ENCODE data around the gene METTL21C.

The METTL21C gene

GRCh38 chr13:102694937-102695336 lies at the start of gene METTL21C:
Gene METTL21C, minus strand, starts transcription at chr13:102695044. Its CDS starts 546 bp downstream, at chr13:102694498.
- FAIRE-seq = no peak
- no peak for TF ChIP-seq CTCF (IDR thresholded peaks at IDR 0.05; ENCODE audit: insufficient read depth, missing control alignments)
- no peak for DNase-seq (ENCODE audit: insufficient read length, low spot score)

GRCh38 chr13:102742506-102742905 lies 47.7 kb upstream of the METTL21C start:
- FAIRE-seq (no peak), DNase-seq (ENCODE audit: insufficient read length, low spot score) (no peak)
- TF ChIP-seq CTCF (IDR thresholded peaks at IDR 0.05; ENCODE audit: insufficient read depth, missing control alignments) = no peak

DNA sequence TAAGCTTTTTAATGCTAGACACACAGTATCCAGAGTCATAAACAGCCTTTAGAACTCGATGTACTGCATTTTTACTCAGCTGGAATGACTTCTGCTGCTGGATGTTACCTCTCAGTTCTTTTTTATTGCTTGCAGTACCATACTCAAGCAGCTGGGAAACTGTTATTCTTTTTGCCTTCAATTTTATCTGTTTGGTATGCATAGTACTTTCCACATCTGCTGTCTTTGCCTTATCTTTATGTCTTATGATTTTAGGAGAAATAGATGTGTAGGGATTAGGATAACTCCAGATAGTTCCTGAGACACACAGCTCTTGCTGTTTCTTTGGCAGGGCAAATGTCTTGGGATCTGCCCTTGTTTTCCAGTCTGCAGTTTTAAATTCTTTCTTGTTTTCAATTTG lies 47.3 kb upstream of the METTL21C start:
- DNase-seq (ENCODE audit: insufficient read length, low spot score) (no peak), FAIRE-seq (no peak)
- TF ChIP-seq CTCF (IDR thresholded peaks at IDR 0.05; ENCODE audit: insufficient read depth, missing control alignments) = no peak

DNA sequence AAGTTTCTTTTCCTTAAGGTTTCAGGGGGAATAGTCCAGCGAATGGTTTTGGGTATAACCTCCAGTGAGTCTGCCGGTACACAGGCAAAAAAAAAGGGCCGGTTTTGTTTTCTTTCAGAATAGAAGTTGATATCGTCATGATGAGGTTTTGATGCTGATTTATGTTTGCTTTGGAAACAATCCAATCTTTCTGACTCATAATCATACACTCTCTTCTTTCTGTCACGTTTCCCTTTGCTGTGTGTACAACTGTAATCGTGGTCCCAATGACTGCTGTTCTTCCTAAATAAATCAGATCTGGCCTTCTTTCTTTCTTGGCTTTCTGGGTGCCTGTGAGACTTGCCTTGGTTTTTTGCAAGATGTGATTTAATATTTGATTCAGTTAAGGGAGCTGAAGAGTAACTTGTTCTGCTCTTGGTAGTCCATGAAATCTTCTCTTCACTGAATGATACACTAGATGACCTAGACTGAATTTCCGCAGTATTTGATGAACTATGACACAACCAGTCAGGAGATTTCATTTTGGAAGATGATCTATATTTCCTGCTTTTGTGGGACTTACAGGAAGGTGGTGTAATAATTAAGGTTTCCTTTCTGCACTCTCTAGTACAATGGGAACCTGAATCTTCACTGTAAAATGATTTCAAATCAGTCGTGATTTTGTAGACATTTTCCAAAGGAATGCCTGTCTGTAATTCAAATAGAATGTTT lies 34.9 kb upstream of the METTL21C start:
- TF ChIP-seq CTCF (IDR thresholded peaks at IDR 0.05; ENCODE audit: insufficient read depth, missing control alignments) = no peak
- FAIRE-seq (no peak), DNase-seq (ENCODE audit: insufficient read length, low spot score) (no peak)

DNA sequence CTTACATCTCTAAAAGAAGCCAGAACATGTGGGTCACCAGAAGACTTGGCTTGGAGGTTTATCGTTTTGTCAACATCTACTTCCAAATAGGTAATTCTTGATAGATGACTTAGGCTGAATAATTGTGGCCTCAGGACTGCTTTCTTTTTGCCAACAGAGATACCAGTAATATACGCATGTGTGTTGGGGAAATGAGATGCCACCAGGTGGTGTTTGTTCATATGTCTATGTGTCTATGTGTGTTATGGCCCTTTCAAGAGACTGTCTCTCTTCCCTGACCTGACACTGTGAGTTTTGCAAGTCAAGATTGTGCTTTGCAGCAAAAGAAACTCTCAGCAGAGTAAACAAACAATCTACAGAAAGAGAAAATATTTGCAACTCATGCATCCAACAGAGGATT lies 31.6 kb upstream of the METTL21C start:
- FAIRE-seq = peak; percentile 44
- no peak for DNase-seq (ENCODE audit: insufficient read length, low spot score)
- no peak for TF ChIP-seq CTCF (IDR thresholded peaks at IDR 0.05; ENCODE audit: insufficient read depth, missing control alignments)

DNA sequence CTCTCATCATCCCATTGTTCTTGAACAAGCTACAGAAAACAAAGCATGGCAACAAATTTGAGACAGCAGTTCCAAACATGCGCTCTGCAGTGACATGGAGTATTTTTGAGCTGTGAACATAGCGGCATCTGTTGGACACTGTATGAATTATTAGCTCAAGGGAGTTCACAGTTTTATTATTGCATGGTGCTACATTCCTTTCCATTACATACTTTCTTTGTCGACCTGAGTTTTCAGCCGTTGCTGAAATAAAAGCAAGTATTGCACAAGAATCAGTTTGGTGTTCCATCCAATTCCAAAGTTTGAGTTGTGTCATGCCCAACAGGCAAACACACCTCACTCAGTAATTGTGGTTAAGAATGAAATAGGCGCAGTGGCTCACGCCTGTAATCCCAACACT lies 30.1 kb upstream of the METTL21C start:
- DNase-seq (ENCODE audit: insufficient read length, low spot score) (no peak), FAIRE-seq (no peak)
- peak; percentile 74 for TF ChIP-seq CTCF (IDR thresholded peaks at IDR 0.05; ENCODE audit: insufficient read depth, missing control alignments)

DNA sequence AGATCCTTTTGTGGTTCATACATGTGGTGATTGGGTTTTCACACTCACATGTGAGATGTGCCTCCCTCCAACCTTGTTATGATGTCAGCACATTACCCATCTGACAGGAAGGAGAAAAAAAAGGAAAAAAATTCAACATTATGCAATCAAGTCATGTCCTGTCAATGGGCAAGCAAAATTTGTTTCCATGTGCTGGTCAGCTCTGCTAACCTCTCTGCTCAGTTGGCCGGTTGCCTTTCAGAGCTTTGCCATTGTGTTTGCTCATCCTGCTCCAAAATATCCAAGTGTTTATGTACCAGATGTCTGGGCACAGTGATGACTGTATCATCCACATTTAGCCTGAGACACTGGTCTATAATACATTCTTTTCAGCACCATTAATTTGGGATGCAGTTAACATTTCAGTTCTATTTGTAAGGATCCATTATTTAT lies 27.0 kb upstream of the METTL21C start:
- DNase-seq (ENCODE audit: insufficient read length, low spot score) (no peak), FAIRE-seq (no peak)
- TF ChIP-seq CTCF (IDR thresholded peaks at IDR 0.05; ENCODE audit: insufficient read depth, missing control alignments) = no peak
